Epithelial cell of proximal tubule (primary cell): ENCODE measurements around the gene TMEM154. TPM values are rescaled to one million over a fixed set of nuclear protein-coding genes. Genes with fewer than 3 reads are reported as not detected.

Experiments used
- DNase-seq: peaks from one replicate; pipeline ENCODE4 v3.0.0-alpha.2; 2011; ENCODE audit warnings: low read depth
- H3K4me3 ChIP-seq: 2 replicates; pipeline ENCODE4 v1.5.1; 2011; ENCODE audit warnings: low read depth, mild to moderate bottlenecking, low read length
- CTCF ChIP-seq: conservative IDR thresholded peaks from 2 replicates; pipeline ENCODE4 v1.5.1; 2012; ENCODE audit warnings: low read depth, mild to moderate bottlenecking, low read length
- total RNA-seq: library from RNA; depleted of rRNA; stranded (reverse); fragments of >200 nt; gene quantifications from 2 replicates; pipeline ENCODE4 v1.2.3, GENCODE V29; 2015

TMEM154 gene
- total RNA-seq, 1 donor from 2014 or later: 11.8 TPM

- H3K4me3 ChIP-seq: no peak overlapping the region
These were observed 28.6 kb upstream of the TMEM154 start for GRCh38 chr4:152708361-152708760.

GRCh38 chr4:152707632-152708031 is 27.8 kb upstream of the TMEM154 start:
- TF ChIP-seq CTCF: no peak
- DNase-seq: no peak
- no peak overlapping the region for H3K4me3 ChIP-seq

More at GRCh38 chr4:152708361-152708760, 28.6 kb upstream of the TMEM154 start:
- no peak for TF ChIP-seq CTCF
- DNase-seq: no peak

GRCh38 chr4:152705903-152706302 is 26.1 kb upstream of the TMEM154 start:
- no peak for TF ChIP-seq CTCF
- no peak overlapping the region for H3K4me3 ChIP-seq
- no peak for DNase-seq

GRCh38 chr4:152704788-152705187 is 25.0 kb upstream of the TMEM154 start:
- no peak for DNase-seq
- no peak for TF ChIP-seq CTCF
- no peak overlapping the region for H3K4me3 ChIP-seq

GRCh38 chr4:152700151-152700550 is 20.4 kb upstream of the TMEM154 start:
- DNase-seq: no peak
- TF ChIP-seq CTCF: no peak
- no peak overlapping the region for H3K4me3 ChIP-seq

- H3K4me3 ChIP-seq: no peak overlapping the region
- TF ChIP-seq CTCF: no peak
- no peak for DNase-seq
These were observed 19.5 kb upstream of the TMEM154 start for GRCh38 chr4:152699313-152699712.

- H3K4me3 ChIP-seq: no peak overlapping the region
- TF ChIP-seq CTCF: no peak
- DNase-seq: no peak
These were observed 18.3 kb upstream of the TMEM154 start for GRCh38 chr4:152698089-152698499.
